ENCODE measurements around the gene MCRS1. TPM values are rescaled to one million over a fixed set of nuclear protein-coding genes. Genes with fewer than 3 reads are reported as not detected.
A peak's percentile ranks its signal among the peaks of the same experiment; 100 is the strongest.

Gene MCRS1
- total RNA-seq, 1 experiment from 2014 or later: 103 TPM

DNA sequence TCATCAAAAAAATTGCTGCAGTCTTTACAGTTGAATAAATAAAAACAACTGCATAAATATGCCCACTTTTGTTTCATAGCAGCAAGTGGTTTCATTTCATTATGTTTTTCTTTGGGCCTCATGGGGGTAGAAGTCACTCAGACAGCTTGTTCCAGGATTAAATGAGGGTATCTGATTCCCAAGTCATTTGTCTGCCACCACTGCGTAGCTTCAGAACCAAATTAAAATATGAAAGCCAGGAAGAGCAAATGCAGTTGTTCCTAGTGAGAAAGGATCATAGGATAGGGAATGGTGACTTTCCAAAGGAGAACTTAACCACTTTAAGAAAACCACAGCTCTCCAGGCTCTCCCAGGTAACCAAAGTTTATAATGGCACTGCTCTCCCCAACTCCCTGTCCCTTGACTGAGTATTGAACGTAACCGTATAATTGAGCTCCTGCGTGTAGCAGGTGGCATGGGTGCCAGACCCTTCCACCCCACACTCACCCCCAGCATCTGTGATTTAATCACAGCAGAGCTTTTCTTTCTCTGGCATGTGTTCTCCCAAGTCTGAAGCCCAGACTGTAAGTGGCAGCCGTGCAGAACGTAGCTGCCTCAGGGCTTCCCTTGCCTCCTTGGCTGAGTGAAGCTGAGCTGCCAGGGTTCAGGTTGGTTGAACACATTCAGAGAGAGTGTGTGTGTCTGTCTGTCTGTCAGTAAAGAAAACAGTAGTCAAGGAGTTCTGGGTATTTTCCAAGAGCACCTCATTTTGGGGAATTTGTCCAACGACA lies 40.4 kb downstream of the MCRS1 start:
- Histone ChIP-seq H2AFZ (ENCODE audit: low read length) (no peak overlapping the region), H3K14ac (ENCODE audit: insufficient read depth, low read length) (no peak overlapping the region; the same call in 1 of the 2 replicates), H3K23ac (ENCODE audit: insufficient read length, low read depth, low read length) (no peak overlapping the region), H4K8ac (replicated peaks; ENCODE audit: insufficient read length, low read depth, low read length) (no peak overlapping the region), H3K79me1 (ENCODE audit: insufficient read depth, low read depth, low read length, poor library complexity, severe bottlenecking) (no peaks in the 10 kb centered on the region), H3K27ac (ENCODE audit: insufficient read length, low read depth, low read length) (no peak overlapping the region), H2BK12ac (ENCODE audit: insufficient read length, low read depth, low read length) (no peak overlapping the region), H3K9ac (ENCODE audit: extremely low read depth, insufficient read length, low read length) (no peak overlapping the region), H3T11ph (ENCODE audit: low read length) (no peak overlapping the region), H3K56ac (ENCODE audit: insufficient read length, low read depth, low read length) (no peak overlapping the region), H2BK20ac (ENCODE audit: low read depth, low read length, poor library complexity, severe bottlenecking) (no peak overlapping the region), H3K23me2 (ENCODE audit: insufficient read length, low read depth, low read length, poor library complexity, severe bottlenecking) (no peaks in the 10 kb centered on the region), H2BK15ac (ENCODE audit: low read depth, low read length) (no peak overlapping the region), H4K91ac (ENCODE audit: insufficient read length, low read depth, low read length) (no peak overlapping the region), H3K4me2 (ENCODE audit: insufficient read depth, insufficient read length, low read length) (no peak overlapping the region), H3K4me1 (ENCODE audit: insufficient read depth, low read length) (no peaks in the 10 kb centered on the region), H3K4ac (ENCODE audit: low read depth, low read length) (no peak overlapping the region), H4K20me1 (ENCODE audit: control insufficient read depth, insufficient read depth, insufficient read length) (no peaks in the 10 kb centered on the region), H4K5ac (ENCODE audit: insufficient read length, low read depth, low read length) (no peak overlapping the region), H3K27me3 (ENCODE audit: insufficient read depth, low read length) (no peaks in the 10 kb centered on the region), H3K18ac (ENCODE audit: insufficient read length, low read depth, low read length) (no peak overlapping the region), H3K79me2 (ENCODE audit: insufficient read depth, low read length) (no peaks in the 10 kb centered on the region), H3K9me3 (ENCODE audit: control insufficient read depth, low read depth, low read length) (no peaks in the 10 kb centered on the region), H2AK5ac (ENCODE audit: insufficient read length, low read length) (no peak overlapping the region), H2BK120ac (ENCODE audit: low read depth, low read length, poor library complexity, severe bottlenecking) (no peak overlapping the region), H2BK5ac (ENCODE audit: insufficient read length, low read length) (no peak overlapping the region)
- Mint-ChIP-seq H3K4me3 (no peak overlapping the region; a peak in 1 of 5 replicates), H3K27me3 (ENCODE audit: low read depth) (no peaks in the 10 kb centered on the region; the same call in 1 of the 2 replicates), H3K4me1 (peaks cover 8 to 9% of the 10 kb centered on the region in 2 experiments), H3K36me3 (ENCODE audit: insufficient read depth in 1 of 3, low read depth in 3 of 3) (peaks cover 9 to 33% (median 32%) of the 10 kb centered on the region in 3 experiments; a peak in 6 of 7 replicates), H3K27ac (peak overlapping the region in 1 of 3 experiments; percentile 90; a peak in 3 of 7 replicates), H3K9me3 (no peaks in the 10 kb centered on the region; a peak in 1 of 5 replicates)
- no peak for DNase-seq
- WGBS (ENCODE audit: extremely low coverage, insufficient read length, low lambda C conversion rate): no CpG with 5 or more reads among the region's 7 CpGs
- no peak for TF ChIP-seq CTCF (conservative IDR thresholded peaks at IDR 0.05)

All from H9 (cell line).